Adipose tissue (tissue), 3 donors: ENCODE measurements around the gene ZNF567. TPM values are rescaled to one million over a fixed set of nuclear protein-coding genes. Genes with fewer than 3 reads are reported as not detected.
"Not testable (repeated sequence)": the region's sequence is repeated elsewhere in the genome, so short reads cannot be mapped to it uniquely, and the experiment has no call there.

Experiments
- H3K27ac ChIP-seq: one replicate; pipeline ENCODE4 v1.5.1; 2013; ENCODE audit warnings: low read depth, low read length
- WGBS, 3 donors: extraction: QIAGEN DNeasy Blood & Tissue Kit; methylation state at CpG; one replicate each; pipeline ENCODE4 v1.1.7; 2013; 5-methylcytosine and 5-hydroxymethylcytosine counted together
- polyA plus RNA-seq, 3 donors: library from polyadenylated mRNA; stranded (reverse); fragments of 200-250 nt; gene quantifications; one replicate each; pipeline ENCODE4 v1.2.3, GENCODE V29; 2013
- donor health status: healthy with polysubstance abuse.
- donor health status: Bipolar disorder and iron deficiency.
- donor health status: healthy.

Gene ZNF567
- 1 to 10 TPM; 1.5 to 1.8 (median 1.8) TPM for polyA plus RNA-seq

GRCh38 chr19:36687214-36688056 is at the start of gene ZNF567:
TSS of gene ZNF567 (plus strand) at chr19:36687612. CDS start at chr19:36694868, 7,256 bp downstream.
- no peak within 1 kb of the TSS for H3K27ac ChIP-seq
- WGBS, 3 donors: 0% methylated on average over 67 to 69 of the region's 69 CpGs

- 97 to 98% (median 97%) methylated on average over 5 of the region's 5 CpGs for WGBS, 3 donors
These were observed 48.4 kb upstream of the ZNF567 start for GRCh38 chr19:36638862-36639510.

GRCh38 chr19:36646746-36647145 is 40.7 kb upstream of the ZNF567 start:
- WGBS, 3 donors: 94 to 97% (median 96%) methylated on average over 2 of the region's 2 CpGs
- no peak overlapping the region for H3K27ac ChIP-seq

More at GRCh38 chr19:36638862-36639510, 48.4 kb upstream of the ZNF567 start:
- H3K27ac ChIP-seq: no peak overlapping the region

GRCh38 chr19:36652958-36653357 is 34.5 kb upstream of the ZNF567 start:
- 87 to 100% (median 88%) methylated on average over 1 of the region's 1 CpG for WGBS, 3 donors
- H3K27ac ChIP-seq: no peak overlapping the region

GRCh38 chr19:36665832-36666231 is 21.6 kb upstream of the ZNF567 start:
- 39 to 60% (median 52%) methylated on average over 14 of the region's 14 CpGs for WGBS, 3 donors

GRCh38 chr19:36668646-36669045 is 18.8 kb upstream of the ZNF567 start:
- H3K27ac ChIP-seq: no peak overlapping the region
- 89 to 93% (median 89%) methylated on average over 2 of the region's 2 CpGs for WGBS, 3 donors

More at GRCh38 chr19:36665832-36666231, 21.6 kb upstream of the ZNF567 start:
- H3K27ac ChIP-seq: no peak overlapping the region

- WGBS, 3 donors: 100% methylated on average over 1 of the region's 1 CpG
- H3K27ac ChIP-seq: no peak overlapping the region
These were observed 15.0 kb upstream of the ZNF567 start for GRCh38 chr19:36672368-36672767.

GRCh38 chr19:36674201-36674600 is 13.2 kb upstream of the ZNF567 start:
- no peak overlapping the region for H3K27ac ChIP-seq
- WGBS, 3 donors: 86 to 97% (median 94%) methylated on average over 2 of the region's 2 CpGs

GRCh38 chr19:36679455-36679854 is 8.0 kb upstream of the ZNF567 start:
- H3K27ac ChIP-seq: no peak overlapping the region

- WGBS, 3 donors: 86 to 97% (median 88%) methylated on average over 2 of the region's 2 CpGs
- H3K27ac ChIP-seq: no peak overlapping the region
These were observed 1.6 kb upstream of the ZNF567 start for GRCh38 chr19:36685835-36686234.

- WGBS, 3 donors: 10 to 12% (median 12%) methylated on average over 20 of the region's 20 CpGs
- no peak overlapping the region for H3K27ac ChIP-seq
These were observed 823 bp upstream of the ZNF567 start for GRCh38 chr19:36686365-36687213.

GRCh38 chr19:36688058-36688457 is 646 bp downstream of the ZNF567 start:
- WGBS, 3 donors: 4 to 9% (median 8%) methylated on average over 9 of the region's 9 CpGs

GRCh38 chr19:36707134-36707533 is 19.7 kb downstream of the ZNF567 start:
- H3K27ac ChIP-seq: no peak overlapping the region
- 79 to 90% (median 87%) methylated on average over 2 of the region's 2 CpGs for WGBS, 3 donors

More at GRCh38 chr19:36688058-36688457, 646 bp downstream of the ZNF567 start:
- no peak overlapping the region for H3K27ac ChIP-seq

- H3K27ac ChIP-seq: no peak overlapping the region
- 84 to 91% (median 91%) methylated on average over 2 of the region's 2 CpGs for WGBS, 3 donors
These were observed 22.0 kb downstream of the ZNF567 start for GRCh38 chr19:36709423-36709822.

- no peak overlapping the region for H3K27ac ChIP-seq
- 97 to 99% (median 98%) methylated on average over 10 of the region's 10 CpGs for WGBS, 3 donors
These were observed 32.5 kb downstream of the ZNF567 start for GRCh38 chr19:36719687-36720556.

GRCh38 chr19:36736166-36736565 is 48.8 kb downstream of the ZNF567 start:
- H3K27ac ChIP-seq: not testable (repeated sequence)
- 46 to 71% (median 69%) methylated on average over 8 to 9 of the region's 9 CpGs for WGBS, 3 donors

- no peak overlapping the region for H3K27ac ChIP-seq
- WGBS, 3 donors: 97 to 100% (median 99%) methylated on average over 4 of the region's 4 CpGs
These were observed 58.5 kb downstream of the ZNF567 start for GRCh38 chr19:36745870-36746269.

GRCh38 chr19:36747750-36748149 is 60.3 kb downstream of the ZNF567 start:
- 98% methylated on average over 10 of the region's 10 CpGs for WGBS, 3 donors
- no peak overlapping the region for H3K27ac ChIP-seq
